Measurements from ENCODE around the gene CAPZA2.

The CAPZA2 gene

GRCh38 chr7:116857052-116857451, 5.3 kb upstream of the CAPZA2 start:
- no peak overlapping the region for H3K27ac ChIP-seq
- H3K4me3 ChIP-seq, result no peak overlapping the region

- H3K27ac ChIP-seq, result no peak overlapping the region
- H3K4me3 ChIP-seq, result no peak overlapping the region
These were observed 3.1 kb upstream of the CAPZA2 start for GRCh38 chr7:116859323-116859722.

- Histone ChIP-seq H3K27ac (peak overlapping the region in 7 of 21 experiments; percentile 24 to 100 (median 64)), H3K4me3 (peak overlapping the region in 2 of 7 experiments; percentile 94 to 98)
These were observed 670 bp upstream of the CAPZA2 start for GRCh38 chr7:116861717-116862116.

- peak overlapping the region; percentile 62 to 98 (median 91) for H3K4me3 ChIP-seq
- H3K27ac ChIP-seq, result peak overlapping the region; percentile 88 to 100 (median 98)
These were observed 724 bp downstream of the CAPZA2 start for GRCh38 chr7:116862951-116863670.

GRCh38 chr7:116863936-116864500, 1.6 kb downstream of the CAPZA2 start:
- Histone ChIP-seq H3K4me3 (peak overlapping the region; percentile 62 to 98 (median 91)), H3K27ac (peak overlapping the region in 13 of 21 experiments; percentile 28 to 100 (median 98))

GRCh38 chr7:116871061-116871700, 8.8 kb downstream of the CAPZA2 start:
- Histone ChIP-seq H3K4me3 (no peak overlapping the region), H3K27ac (peak overlapping the region in 6 of 21 experiments; percentile 26 to 80 (median 48))

GRCh38 chr7:116872026-116872425, 9.6 kb downstream of the CAPZA2 start:
- peak overlapping the region in 5 of 21 experiments; percentile 26 to 80 (median 61) for H3K27ac ChIP-seq
- no peak overlapping the region for H3K4me3 ChIP-seq

GRCh38 chr7:116873619-116874018, 11.2 kb downstream of the CAPZA2 start:
- no peak overlapping the region for H3K4me3 ChIP-seq
- peak overlapping the region in 2 of 21 experiments; percentile 20 to 80 for H3K27ac ChIP-seq

- H3K27ac ChIP-seq, result peak overlapping the region in 1 of 21 experiments; percentile 29
- H3K4me3 ChIP-seq, result no peak overlapping the region
These were observed 14.5 kb downstream of the CAPZA2 start for GRCh38 chr7:116876664-116877442.

GRCh38 chr7:116877443-116878217, 15.2 kb downstream of the CAPZA2 start:
- Histone ChIP-seq H3K4me3 (no peak overlapping the region), H3K27ac (peak overlapping the region in 1 of 21 experiments; percentile 29)

- no peak overlapping the region for H3K4me3 ChIP-seq
- no peak overlapping the region for H3K27ac ChIP-seq
These were observed 22.3 kb downstream of the CAPZA2 start for GRCh38 chr7:116884691-116885090.

- H3K4me3 ChIP-seq, result no peak overlapping the region
These were observed 23.3 kb downstream of the CAPZA2 start for GRCh38 chr7:116885724-116886123.

GRCh38 chr7:116886543-116887156, 24.3 kb downstream of the CAPZA2 start:
- H3K27ac ChIP-seq, result no peak overlapping the region

More at GRCh38 chr7:116885724-116886123, 23.3 kb downstream of the CAPZA2 start:
- H3K27ac ChIP-seq, result no peak overlapping the region

GRCh38 chr7:116888895-116889294, 26.5 kb downstream of the CAPZA2 start:
- Histone ChIP-seq H3K27ac (no peak overlapping the region), H3K4me3 (no peak overlapping the region)

More at GRCh38 chr7:116886543-116887156, 24.3 kb downstream of the CAPZA2 start:
- H3K4me3 ChIP-seq, result no peak overlapping the region

GRCh38 chr7:116895849-116896248, 33.5 kb downstream of the CAPZA2 start:
- H3K4me3 ChIP-seq, result no peak overlapping the region
- H3K27ac ChIP-seq, result no peak overlapping the region

GRCh38 chr7:116897661-116898060, 35.3 kb downstream of the CAPZA2 start:
- H3K4me3 ChIP-seq, result no peak overlapping the region
- H3K27ac ChIP-seq, result no peak overlapping the region

- Histone ChIP-seq H3K4me3 (no peak overlapping the region), H3K27ac (no peak overlapping the region)
These were observed 36.9 kb downstream of the CAPZA2 start for GRCh38 chr7:116899308-116899707.

GRCh38 chr7:116901143-116901542, 38.8 kb downstream of the CAPZA2 start:
- no peak overlapping the region for H3K4me3 ChIP-seq
- H3K27ac ChIP-seq, result no peak overlapping the region

- Histone ChIP-seq H3K27ac (no peak overlapping the region), H3K4me3 (no peak overlapping the region)
These were observed 40.5 kb downstream of the CAPZA2 start for GRCh38 chr7:116902867-116903266.
